Mesenchymal stem cell (in vitro differentiated cells and primary cell): Measurements from ENCODE around the gene KCTD5.
A peak's percentile ranks its signal among the peaks of the same experiment; 100 is the strongest.
"Not testable (repeated sequence)": the region's sequence is repeated elsewhere in the genome, so short reads cannot be mapped to it uniquely, and the experiment has no call there.

ENCODE experiments used
- DNase-seq: peaks from one replicate; pipeline ENCODE4 v3.0.0-alpha.2; 2013
- H2AFZ ChIP-seq: one replicate; pipeline ENCODE4 v1.6.1; 2013; ENCODE audit warnings: low read depth, mild to moderate bottlenecking, control low read depth, inconsistent platforms, low read length, moderate library complexity
- H2AK5ac ChIP-seq: 2 replicates; pipeline ENCODE4 v1.6.1; 2013; ENCODE audit warnings: low read length, moderate library complexity, mild to moderate bottlenecking, inconsistent platforms; ENCODE audit not compliant: severe bottlenecking
- H2BK120ac ChIP-seq: one replicate; pipeline ENCODE4 v1.6.1; 2013; ENCODE audit warnings: low read depth, mild to moderate bottlenecking, inconsistent platforms, low read length, moderate library complexity
- H2BK12ac ChIP-seq, 2 experiments: one replicate each; pipeline ENCODE4 v1.6.1; 2013; ENCODE audit warnings: inconsistent platforms in 2 of 2, low read length in 2 of 2, mild to moderate bottlenecking in 2 of 2, moderate library complexity in 2 of 2, control low read depth in 1 of 2
- H2BK15ac ChIP-seq: one replicate; pipeline ENCODE4 v1.6.1; 2013; ENCODE audit warnings: mild to moderate bottlenecking, low read depth, inconsistent platforms; ENCODE audit not compliant: poor library complexity, severe bottlenecking
- H2BK5ac ChIP-seq: 2 replicates; pipeline ENCODE4 v1.6.1; 2013; ENCODE audit warnings: low read depth, mild to moderate bottlenecking, low read length, control low read depth, inconsistent platforms; ENCODE audit not compliant: poor library complexity, severe bottlenecking
- H3K14ac ChIP-seq, 2 experiments: one replicate each; pipeline ENCODE4 v1.6.1; 2013; ENCODE audit warnings: inconsistent platforms in 2 of 2, low read length in 2 of 2, control low read depth in 1 of 2, mild to moderate bottlenecking in 1 of 2, moderate library complexity in 1 of 2
- H3K18ac ChIP-seq, 2 experiments: one replicate each; pipeline ENCODE4 v1.6.1; 2013; ENCODE audit warnings: inconsistent platforms in 2 of 2, low read length in 2 of 2, control low read depth in 1 of 2, low read depth in 1 of 2, mild to moderate bottlenecking in 1 of 2
- H3K23ac ChIP-seq, 2 experiments: one replicate each; pipeline ENCODE4 v1.6.1; 2013; ENCODE audit warnings: inconsistent platforms in 2 of 2, low read length in 2 of 2, mild to moderate bottlenecking in 2 of 2, moderate library complexity in 2 of 2, control low read depth in 1 of 2
- H3K27ac ChIP-seq: 2 replicates; pipeline ENCODE4 v1.5.1; 2013; ENCODE audit warnings: mild to moderate bottlenecking, moderate library complexity, low read length, control low read depth, inconsistent platforms; ENCODE audit not compliant: poor library complexity, severe bottlenecking
- H3K27me3 ChIP-seq, 2 experiments: 2 replicates each; pipeline versions ENCODE4 v1.6.1 to v1.7.0; 2013; ENCODE audit warnings: low read length in 2 of 2, mild to moderate bottlenecking in 2 of 2, moderate library complexity in 2 of 2, control low read depth in 1 of 2, inconsistent platforms in 1 of 2; ENCODE audit not compliant: control insufficient read depth in 1 of 2, insufficient read depth in 1 of 2
- H3K36me3 ChIP-seq, 2 experiments: 2 replicates each; pipeline versions ENCODE4 v1.6.1 to v1.7.0; 2013; ENCODE audit warnings: low read length in 2 of 2, control low read depth in 1 of 2, inconsistent platforms in 1 of 2, low read depth in 1 of 2, mild to moderate bottlenecking in 1 of 2; ENCODE audit not compliant: insufficient read depth in 2 of 2, control insufficient read depth in 1 of 2
- H3K4ac ChIP-seq, 2 experiments: one replicate each; pipeline ENCODE4 v1.6.1; 2013; ENCODE audit warnings: inconsistent platforms in 2 of 2, low read length in 2 of 2, mild to moderate bottlenecking in 2 of 2, moderate library complexity in 2 of 2, control low read depth in 1 of 2, low read depth in 1 of 2
- H3K4me1 ChIP-seq: 2 replicates; pipeline ENCODE4 v1.6.1; 2013; ENCODE audit warnings: low read depth, low read length, control low read depth; ENCODE audit not compliant: control insufficient read depth, insufficient read depth
- H3K4me2 ChIP-seq: 2 replicates; pipeline ENCODE4 v1.6.1; 2013; ENCODE audit warnings: low read length, mild to moderate bottlenecking, inconsistent platforms; ENCODE audit not compliant: poor library complexity, severe bottlenecking
- H3K4me3 ChIP-seq, 2 experiments: 2 replicates each; pipeline versions ENCODE4 v1.5.1 to v1.7.0; 2013; ENCODE audit warnings: low read length in 2 of 2, mild to moderate bottlenecking in 2 of 2, control low read depth in 1 of 2, low read depth in 1 of 2; ENCODE audit not compliant: insufficient read depth in 1 of 2
- H3K79me1 ChIP-seq: replicated peaks from 2 replicates; pipeline ENCODE4 v1.6.1; 2013; ENCODE audit warnings: mild to moderate bottlenecking, control low read depth, low read length, inconsistent platforms; ENCODE audit not compliant: poor library complexity, severe bottlenecking
- H3K9ac ChIP-seq: 2 replicates; pipeline ENCODE4 v1.7.0; 2013; ENCODE audit warnings: mild to moderate bottlenecking, low read length, moderate library complexity
- H3K9me3 ChIP-seq: 2 replicates; pipeline ENCODE4 v1.7.0; 2013; ENCODE audit warnings: mild to moderate bottlenecking, low read length; ENCODE audit not compliant: control insufficient read depth
- H4K8ac ChIP-seq: one replicate; pipeline ENCODE4 v1.6.1; 2013; ENCODE audit warnings: inconsistent platforms, mild to moderate bottlenecking, low read length, moderate library complexity
- H4K91ac ChIP-seq: one replicate; pipeline ENCODE4 v1.6.1; 2013; ENCODE audit warnings: mild to moderate bottlenecking, low read length, inconsistent platforms
- WGBS: methylation state at CpG from one replicate; pipeline ENCODE4 v1.1.7; 2013; ENCODE audit warnings: mixed read lengths; 5-methylcytosine and 5-hydroxymethylcytosine counted together

KCTD5 gene

DNA sequence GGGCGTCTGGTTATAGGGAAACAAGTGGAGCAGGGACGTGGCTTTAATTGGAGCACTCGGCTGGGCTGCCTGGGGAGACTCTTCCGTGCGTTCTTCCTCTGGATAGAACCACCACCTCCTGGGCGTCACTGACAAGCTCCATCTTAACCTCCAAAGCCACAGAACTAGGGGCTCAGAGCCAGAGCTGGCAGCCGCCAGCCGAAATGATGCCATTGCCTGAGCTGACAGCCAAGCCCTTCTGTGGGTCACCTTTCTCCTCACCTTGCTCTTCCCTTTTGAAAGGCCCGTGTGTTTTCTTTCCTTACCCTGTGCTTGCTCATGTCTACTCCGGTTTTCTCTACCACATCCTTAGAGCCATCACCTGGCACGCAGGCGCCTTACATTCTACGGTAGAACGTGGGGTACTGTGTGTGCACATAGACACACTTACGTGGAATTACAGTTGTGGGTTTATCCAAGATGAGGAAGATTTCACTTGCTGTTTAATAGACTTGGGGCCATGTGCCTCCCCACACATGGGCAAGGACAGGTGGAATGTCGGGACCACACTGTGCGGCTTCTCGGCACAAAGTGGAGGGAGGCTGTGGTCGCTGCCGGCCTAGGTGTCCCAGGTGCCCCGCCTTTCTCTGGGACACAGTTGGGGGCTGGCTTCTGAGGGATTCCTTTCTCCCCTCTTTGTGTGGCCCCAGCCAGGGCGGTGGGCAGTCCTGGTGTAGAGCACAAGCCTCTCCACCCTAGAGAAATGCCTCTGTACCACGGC is 3.9 kb upstream of the KCTD5 start:
- DNase-seq, H3K36me3 ChIP-seq, H3K9me3 ChIP-seq, H2BK5ac ChIP-seq, H3K4ac ChIP-seq, H2BK15ac ChIP-seq, H2AK5ac ChIP-seq, H2BK120ac ChIP-seq, H4K91ac ChIP-seq, H2AFZ ChIP-seq, H3K23ac ChIP-seq, H3K4me2 ChIP-seq, H3K27me3 ChIP-seq, H4K8ac ChIP-seq, H3K4me3 ChIP-seq, H2BK12ac ChIP-seq, H3K18ac ChIP-seq, H3K14ac ChIP-seq, H3K79me1 ChIP-seq, H3K9ac ChIP-seq, H3K27ac ChIP-seq, H3K4me1 ChIP-seq: not testable (repeated sequence)
- 92% methylated on average over 6 of the region's 23 CpGs for WGBS

DNA sequence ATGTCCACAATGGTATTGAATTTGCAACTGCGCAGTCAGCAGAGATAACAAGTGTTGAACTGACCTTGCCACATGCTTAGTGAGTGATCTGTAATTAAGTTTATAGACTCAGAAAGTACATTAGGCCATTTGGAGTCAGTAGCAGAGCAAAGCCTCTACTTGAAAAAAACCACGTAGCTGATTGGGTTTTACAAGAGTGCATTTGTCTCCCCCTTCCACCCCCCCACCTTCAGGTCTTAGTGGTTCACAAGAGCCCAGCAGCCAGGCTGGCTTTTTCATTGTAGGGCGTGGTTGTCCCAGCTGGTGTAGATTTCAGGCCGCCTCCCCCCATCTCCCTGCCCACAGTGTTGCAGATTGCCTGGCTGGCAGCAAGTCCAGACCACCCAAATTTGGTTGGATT is 2.4 kb upstream of the KCTD5 start:
- not testable (repeated sequence) for H3K79me1 ChIP-seq, H3K18ac ChIP-seq, DNase-seq, H3K4me3 ChIP-seq, H4K8ac ChIP-seq, H3K4me1 ChIP-seq, H2BK120ac ChIP-seq, H2BK15ac ChIP-seq, H3K36me3 ChIP-seq, H3K14ac ChIP-seq, H2BK12ac ChIP-seq, H3K27ac ChIP-seq, H3K9me3 ChIP-seq, H4K91ac ChIP-seq, H2BK5ac ChIP-seq, H3K4me2 ChIP-seq, H3K27me3 ChIP-seq, H3K9ac ChIP-seq, H3K23ac ChIP-seq, H2AK5ac ChIP-seq, H3K4ac ChIP-seq, H2AFZ ChIP-seq
- 90% methylated on average over 2 of the region's 4 CpGs for WGBS

DNA sequence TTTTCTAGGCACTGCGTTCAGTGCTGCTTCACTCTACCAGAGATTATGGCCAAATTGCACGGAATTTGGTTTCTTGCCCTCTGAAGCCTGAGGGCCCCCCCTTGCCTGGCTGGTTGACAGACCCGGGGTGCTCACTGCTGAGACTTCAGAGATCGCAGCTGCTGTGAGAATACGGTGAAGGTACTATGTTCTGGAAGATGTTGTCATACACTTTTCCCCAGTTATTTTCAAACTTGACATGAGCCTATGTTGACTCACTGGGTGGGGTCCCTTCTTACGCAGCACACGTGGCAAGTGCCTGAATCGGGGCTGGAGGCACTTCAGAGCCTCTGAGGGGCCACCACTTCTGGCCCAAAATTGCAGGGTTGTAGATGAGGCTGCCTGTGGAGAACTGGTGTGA is 2.0 kb upstream of the KCTD5 start:
- H3K9me3 ChIP-seq, H3K27me3 ChIP-seq, H3K4ac ChIP-seq, H3K4me1 ChIP-seq, H3K14ac ChIP-seq, H3K27ac ChIP-seq, H2BK5ac ChIP-seq, H4K8ac ChIP-seq, H4K91ac ChIP-seq, H2BK120ac ChIP-seq, H2AFZ ChIP-seq, DNase-seq, H2BK15ac ChIP-seq, H3K4me3 ChIP-seq, H2AK5ac ChIP-seq, H3K18ac ChIP-seq, H3K36me3 ChIP-seq, H2BK12ac ChIP-seq, H3K79me1 ChIP-seq, H3K23ac ChIP-seq, H3K9ac ChIP-seq, H3K4me2 ChIP-seq: not testable (repeated sequence)
- WGBS = 83% methylated on average over 7 of the region's 8 CpGs

DNA sequence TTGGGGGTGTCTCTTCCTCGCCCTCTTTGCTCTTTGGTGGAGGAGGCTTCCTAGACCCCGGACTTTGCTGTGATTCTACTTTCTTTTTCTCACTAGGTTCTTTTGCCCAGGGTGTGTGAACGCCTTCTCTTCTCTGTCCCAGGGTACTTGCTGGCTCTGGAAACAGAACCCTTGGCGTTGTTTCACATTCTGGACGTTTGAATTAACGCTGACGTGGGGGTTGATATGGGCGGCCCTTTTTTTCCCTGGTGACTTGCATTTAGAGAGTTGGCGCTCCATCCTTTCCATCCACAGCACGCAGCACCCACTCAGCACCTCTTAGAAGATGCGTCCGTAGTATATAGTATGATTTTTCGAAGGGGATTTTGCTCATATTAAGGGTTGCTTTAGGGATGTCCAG is 718 bp downstream of the KCTD5 start:
- H3K9me3 ChIP-seq, H2BK120ac ChIP-seq, H2AFZ ChIP-seq, DNase-seq, H2BK5ac ChIP-seq, H3K79me1 ChIP-seq, H3K36me3 ChIP-seq, H3K27me3 ChIP-seq, H2AK5ac ChIP-seq, H2BK15ac ChIP-seq: not testable (repeated sequence)
- H3K4me1 ChIP-seq = peaks cover 10% of the 10 kb centered on the region
- peak overlapping the region; percentile 14 for H4K8ac ChIP-seq
- H3K4me2 ChIP-seq = peak overlapping the region; percentile 90
- H3K14ac ChIP-seq = peak overlapping the region in 1 of 2 experiments; percentile 61
- peak overlapping the region in 1 of 2 experiments; percentile 84 for H3K18ac ChIP-seq
- 0% methylated on average over 3 of the region's 13 CpGs for WGBS
- peak overlapping the region in 1 of 2 experiments; percentile 81 for H3K4ac ChIP-seq
- H3K9ac ChIP-seq = peak overlapping the region; percentile 99
- peak overlapping the region in 1 of 2 experiments; percentile 34 for H3K23ac ChIP-seq
- peak overlapping the region; percentile 85 to 99 for H3K4me3 ChIP-seq
- peak overlapping the region; percentile 14 for H4K91ac ChIP-seq
- H3K27ac ChIP-seq = peak overlapping the region; percentile 41
- H2BK12ac ChIP-seq = peak overlapping the region in 1 of 2 experiments; percentile 42
